K562 (cell line): Measurements from ENCODE around the gene SPCS2. TPM values are rescaled to one million over a fixed set of nuclear protein-coding genes. Genes with fewer than 3 reads are reported as not detected.

Experiments
- ATAC-seq: fragments of 200-7000 bp; cut with Tn5 transposase; 3 replicates; pipeline ENCODE4 v1.9.1; 2020; ENCODE audit warnings: moderate library complexity
- BruUV-seq: library from RNA; stranded (reverse); fragments of 400-500 nt; replicated peaks from 2 replicates; lab custom pipeline; 2021; lab: Mats Ljungman, UMichigan
- CTCF ChIA-PET: fragments of 300-600 bp; formaldehyde crosslinking; extraction: SDS; loops from one replicate; lab custom pipeline; 2021; ENCODE audit warnings: low intra/inter-chr PET ratio; lab: Yijun Ruan, JAX
- POLR2A ChIA-PET: fragments of 300-600, 350-650 bp; sonication (Branson Sonifier 250); formaldehyde crosslinking; extraction: SDS; loops from one replicate; lab custom pipeline; 2021; ENCODE audit warnings: antibody characterized with exemption, inconsistent platforms; lab: Yijun Ruan, JAX
- DNase-seq, 4 experiments: peaks; one replicate each; pipeline versions ENCODE4 v3.0.0 to v3.0.0-alpha.2; 2011 to 2018; ENCODE audit warnings: low spot score in 3 of 4, mixed read lengths in 3 of 4; ENCODE audit errors: extremely low read depth in 1 of 4
- FAIRE-seq: peaks from 2 replicates; lab custom pipeline; 2011; peaks lifted over from hg19 to GRCh38; lab: Jason Lieb, UNC
- H2AFZ ChIP-seq: 2 replicates; pipeline ENCODE4 v1.6.0; 2011; ENCODE audit warnings: low read depth, low read length, control low read depth, inconsistent platforms
- H3K27ac ChIP-seq: fragments of 200-600 bp; 3 replicates; pipeline ENCODE4 v1.8.0; 2011; ENCODE audit warnings: low read depth, mild to moderate bottlenecking, control low read depth, inconsistent platforms, low read length, moderate library complexity, mixed read lengths; ENCODE audit errors: extremely low read depth
- H3K27me3 ChIP-seq, 2 experiments: fragments of 300-600 bp in 1 of 2; 2 replicates in 1 of 2; 3 replicates in 1 of 2; pipeline versions ENCODE4 v1.6.0 to v1.8.0; 2011; ENCODE audit warnings: inconsistent platforms in 2 of 2, low read length in 2 of 2, mild to moderate bottlenecking in 1 of 2, mixed read lengths in 1 of 2, moderate library complexity in 1 of 2; ENCODE audit not compliant: control insufficient read depth in 2 of 2, insufficient read depth in 2 of 2
- H3K36me3 ChIP-seq: fragments of 300-600 bp; 3 replicates; pipeline ENCODE4 v1.8.0; 2011; ENCODE audit warnings: mild to moderate bottlenecking, low read length, inconsistent platforms; ENCODE audit not compliant: control insufficient read depth, insufficient read depth
- H3K4me1 ChIP-seq, 2 experiments: fragments of 200-600 bp in 1 of 2; replicated peaks in 1 of 2; 2 replicates in 1 of 2; 3 replicates in 1 of 2; pipeline versions ENCODE4 v1.5.1 to v1.8.0; 2011; ENCODE audit warnings: inconsistent platforms in 2 of 2, low read length in 2 of 2, mild to moderate bottlenecking in 1 of 2, mixed read lengths in 1 of 2, moderate library complexity in 1 of 2; ENCODE audit not compliant: control insufficient read depth in 2 of 2, insufficient read depth in 2 of 2
- H3K4me2 ChIP-seq: 2 replicates; pipeline ENCODE4 v1.6.1; 2011; ENCODE audit warnings: low read length, control low read depth, inconsistent platforms, mixed read lengths; ENCODE audit not compliant: insufficient read depth
- H3K4me3 ChIP-seq: fragments of 200-600 bp; sonication (generic), shearing (Covaris generic); 2 replicates; pipeline ENCODE4 v1.5.1; 2016; ENCODE audit warnings: control low read depth, inconsistent platforms
- H3K79me2 ChIP-seq: fragments of 200-600 bp; 3 replicates; pipeline ENCODE4 v1.8.0; 2011; ENCODE audit warnings: low read length, inconsistent platforms; ENCODE audit not compliant: control insufficient read depth, insufficient read depth
- H3K9ac ChIP-seq, 2 experiments: 2 replicates each; pipeline versions ENCODE4 v1.6.0 to v1.6.1; 2011; ENCODE audit warnings: low read depth in 2 of 2, low read length in 2 of 2, control low read depth in 1 of 2, inconsistent platforms in 1 of 2, mild to moderate bottlenecking in 1 of 2, mixed read lengths in 1 of 2; ENCODE audit not compliant: insufficient read depth in 1 of 2
- H3K9me1 ChIP-seq: one replicate; pipeline ENCODE4 v1.6.0; 2011; ENCODE audit warnings: inconsistent platforms, mild to moderate bottlenecking, low read length, moderate library complexity; ENCODE audit not compliant: control insufficient read depth, insufficient read depth
- H3K9me3 ChIP-seq: replicated peaks from 2 replicates; pipeline ENCODE4 v1.5.1; 2011; ENCODE audit warnings: low read depth, low read length, inconsistent platforms; ENCODE audit not compliant: control insufficient read depth, insufficient read depth
- H4K20me1 ChIP-seq: replicated peaks from 2 replicates; pipeline ENCODE4 v1.6.1; 2011; ENCODE audit warnings: low read length, inconsistent platforms, mixed read lengths; ENCODE audit not compliant: control insufficient read depth, insufficient read depth
- NFIX ChIP-seq: fragments of 250-450 bp; sonication (Bioruptor Pico); IDR thresholded peaks from 2 replicates; pipeline ENCODE4 v1.4.0; 2020; ENCODE audit warnings: low read depth, mild to moderate bottlenecking, moderate library complexity
- in situ Hi-C: fragments of 300-500 bp; cut with MboI; formaldehyde crosslinking; loops from 4 replicates; pipeline ENCODE4 v1.15.0; 2018; ENCODE audit warnings: inconsistent platforms, mixed read lengths
- intact Hi-C: fragments of 100-400 bp; cut with micrococcal nuclease; formaldehyde crosslinking; loops from 2 replicates; pipeline ENCODE4 v1.14.2; 2022
- polyA plus RNA-seq, 8 experiments: library from polyadenylated mRNA; depleted of rRNA in 4 of 8; stranded (reverse) in 5 of 8; unstranded in 3 of 8; fragments of >200 nt; fragmentation: Nextera tagmentation in 2 of 8; fragmentation: Illumina TruSeq in 1 of 8; extraction: Ambion mirVana in 2 of 8; extraction: Trizol in 1 of 8; gene quantifications; 2 replicates each; pipeline versions ENCODE4 v1.2.1 to v1.2.3, GENCODE V29; 2011 to 2014; ENCODE audit warnings: inconsistent platforms in 1 of 8, missing spikeins in 1 of 8
- total RNA-seq, 7 experiments: library from RNA; depleted of rRNA in 6 of 7; stranded (reverse); fragments of >200 nt in 6 of 7; fragmentation: Illumina TruSeq in 2 of 7; extraction: Trizol in 2 of 7; gene quantifications; 2 replicates each; pipeline versions ENCODE4 v1.2.1 to v1.2.3, GENCODE V29; 2011 to 2021; ENCODE audit warnings: low replicate concordance in 1 of 7
- TF ChIP-seq, protein P1 (sequence below): fragments of 250-450 bp; sonication (Bioruptor Pico); IDR thresholded peaks from 2 replicates; pipeline ENCODE4 v1.8.0; 2022; ENCODE audit warnings: moderate library complexity, mild to moderate bottlenecking, inconsistent platforms
- TF ChIP-seq, protein P2 (sequence below): sonication (generic); formaldehyde crosslinking; IDR thresholded peaks from 2 replicates; pipeline ENCODE4 v1.8.0; 2023; ENCODE audit warnings: mild to moderate bottlenecking, missing genetic modification reagents

The SPCS2 gene
- total and polyA plus RNA-seq, 9 of the 15 experiments (the other 6 are each of a cell fraction or from before 2014, with no cell fraction given) = 38.2 to 458 (median 193) TPM

DNA sequence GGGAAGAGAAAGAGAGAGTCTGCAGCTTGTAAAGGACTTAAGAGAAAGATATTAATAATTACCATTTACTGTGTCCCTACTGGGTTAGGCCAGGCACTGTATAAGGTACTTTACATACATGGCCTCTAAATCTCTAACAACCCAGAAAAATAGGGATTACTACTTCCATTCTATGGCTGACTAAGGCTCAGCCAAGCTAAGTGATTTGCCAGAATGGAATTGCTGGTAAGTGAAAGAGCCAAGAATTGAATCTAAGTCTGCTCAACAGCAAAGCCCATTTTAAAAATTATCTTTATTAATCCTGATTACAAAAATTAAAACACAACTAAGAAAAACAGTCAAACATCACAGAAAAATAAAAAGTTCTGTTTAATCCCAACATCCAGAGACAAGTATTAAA is 21.6 kb upstream of the SPCS2 start:
- Histone ChIP-seq H3K27ac (no peak overlapping the region), H3K27me3 (no peaks in the 10 kb centered on the region), H3K4me1 (no peaks in the 10 kb centered on the region; a peak in 1 of 5 replicates), H3K9me1 (no peaks in the 10 kb centered on the region), H3K4me2 (no peak overlapping the region), H2AFZ (no peak overlapping the region), H3K4me3 (no peak overlapping the region), H3K36me3 (peaks cover 60% of the 10 kb centered on the region), H4K20me1 (0 out of 2 replicates have a peak, but pooled peaks cover 2% of the 10 kb centered on the region), H3K9me3 (no peaks in the 10 kb centered on the region), H3K9ac (no peak overlapping the region), H3K79me2 (no peaks in the 10 kb centered on the region)
- BruUV-seq = no TSS peak
- FAIRE-seq = no peak
- DNase-seq = no peak
- in situ Hi-C loops = loop anchor here (5.0 kb wide), 1 partner anchor 320 kb away; no protein-coding TSS in a partner anchor
- intact Hi-C loops = loop anchor here (5.0 kb wide), 1 partner anchor 215 kb away; no protein-coding TSS in a partner anchor
- TF ChIP-seq, protein P1, sequence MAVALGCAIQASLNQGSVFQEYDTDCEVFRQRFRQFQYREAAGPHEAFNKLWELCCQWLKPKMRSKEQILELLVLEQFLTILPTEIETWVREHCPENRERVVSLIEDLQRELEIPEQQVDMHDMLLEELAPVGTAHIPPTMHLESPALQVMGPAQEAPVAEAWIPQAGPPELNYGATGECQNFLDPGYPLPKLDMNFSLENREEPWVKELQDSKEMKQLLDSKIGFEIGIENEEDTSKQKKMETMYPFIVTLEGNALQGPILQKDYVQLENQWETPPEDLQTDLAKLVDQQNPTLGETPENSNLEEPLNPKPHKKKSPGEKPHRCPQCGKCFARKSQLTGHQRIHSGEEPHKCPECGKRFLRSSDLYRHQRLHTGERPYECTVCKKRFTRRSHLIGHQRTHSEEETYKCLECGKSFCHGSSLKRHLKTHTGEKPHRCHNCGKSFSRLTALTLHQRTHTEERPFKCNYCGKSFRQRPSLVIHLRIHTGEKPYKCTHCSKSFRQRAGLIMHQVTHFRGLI (CRISPR knock-in tag) = no peak
- TF ChIP-seq, protein P2, sequence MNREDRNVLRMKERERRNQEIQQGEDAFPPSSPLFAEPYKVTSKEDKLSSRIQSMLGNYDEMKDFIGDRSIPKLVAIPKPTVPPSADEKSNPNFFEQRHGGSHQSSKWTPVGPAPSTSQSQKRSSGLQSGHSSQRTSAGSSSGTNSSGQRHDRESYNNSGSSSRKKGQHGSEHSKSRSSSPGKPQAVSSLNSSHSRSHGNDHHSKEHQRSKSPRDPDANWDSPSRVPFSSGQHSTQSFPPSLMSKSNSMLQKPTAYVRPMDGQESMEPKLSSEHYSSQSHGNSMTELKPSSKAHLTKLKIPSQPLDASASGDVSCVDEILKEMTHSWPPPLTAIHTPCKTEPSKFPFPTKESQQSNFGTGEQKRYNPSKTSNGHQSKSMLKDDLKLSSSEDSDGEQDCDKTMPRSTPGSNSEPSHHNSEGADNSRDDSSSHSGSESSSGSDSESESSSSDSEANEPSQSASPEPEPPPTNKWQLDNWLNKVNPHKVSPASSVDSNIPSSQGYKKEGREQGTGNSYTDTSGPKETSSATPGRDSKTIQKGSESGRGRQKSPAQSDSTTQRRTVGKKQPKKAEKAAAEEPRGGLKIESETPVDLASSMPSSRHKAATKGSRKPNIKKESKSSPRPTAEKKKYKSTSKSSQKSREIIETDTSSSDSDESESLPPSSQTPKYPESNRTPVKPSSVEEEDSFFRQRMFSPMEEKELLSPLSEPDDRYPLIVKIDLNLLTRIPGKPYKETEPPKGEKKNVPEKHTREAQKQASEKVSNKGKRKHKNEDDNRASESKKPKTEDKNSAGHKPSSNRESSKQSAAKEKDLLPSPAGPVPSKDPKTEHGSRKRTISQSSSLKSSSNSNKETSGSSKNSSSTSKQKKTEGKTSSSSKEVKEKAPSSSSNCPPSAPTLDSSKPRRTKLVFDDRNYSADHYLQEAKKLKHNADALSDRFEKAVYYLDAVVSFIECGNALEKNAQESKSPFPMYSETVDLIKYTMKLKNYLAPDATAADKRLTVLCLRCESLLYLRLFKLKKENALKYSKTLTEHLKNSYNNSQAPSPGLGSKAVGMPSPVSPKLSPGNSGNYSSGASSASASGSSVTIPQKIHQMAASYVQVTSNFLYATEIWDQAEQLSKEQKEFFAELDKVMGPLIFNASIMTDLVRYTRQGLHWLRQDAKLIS (CRISPR knock-in tag) = no peak
- TF ChIP-seq NFIX (CRISPR knock-in tag) = no peak
- ATAC-seq = no peak
- CTCF ChIA-PET = interaction anchor here (6.0 kb wide), 1 partner anchor 322 kb away, joined by 92 read pairs; no protein-coding TSS in a partner anchor
- POLR2A ChIA-PET = no interaction called here
